CD4-positive, alpha-beta T cell (primary cell): ENCODE results near the gene ZDHHC18. TPM values are rescaled to one million over a fixed set of nuclear protein-coding genes. Genes with fewer than 3 reads are reported as not detected.
"Not testable (repeated sequence)": the region's sequence is repeated elsewhere in the genome, so short reads cannot be mapped to it uniquely, and the experiment has no call there.

Source experiments
- ATAC-seq: fragments of 200-7000 bp; cut with Tn5 transposase; one replicate; pipeline ENCODE4 v1.10.0; 2022; ENCODE audit warnings: mild to moderate bottlenecking; ENCODE audit not compliant: poor library complexity
- CTCF ChIA-PET: fragments of 350-600 bp; sonication (Branson Sonifier 250); formaldehyde crosslinking; loops from one replicate; lab custom pipeline; 2021; ENCODE audit warnings: antibody characterized with exemption, inconsistent platforms; lab: Charles Lee
- POLR2A ChIA-PET: fragments of 350-600 bp; sonication (Branson Sonifier 250); formaldehyde crosslinking; loops from one replicate; lab custom pipeline; 2021; ENCODE audit warnings: antibody characterized with exemption, inconsistent platforms; lab: Charles Lee
- DNase-seq, 14 experiments: peaks; one replicate each; pipeline ENCODE4 v3.0.0-alpha.2; 2013 to 2020; ENCODE audit warnings: mixed read lengths in 2 of 14
- H3K27ac ChIP-seq, 2 donors: one replicate each; pipeline versions ENCODE4 v1.5.1 to v1.7.0; 2013; ENCODE audit warnings: low read length in 2 of 2, low read depth in 1 of 2, mild to moderate bottlenecking in 1 of 2
- H3K27me3 ChIP-seq, 2 experiments: 1 replicate in 1 of 2; 2 replicates in 1 of 2; pipeline versions ENCODE4 v1.6.1 to v1.7.0; 2013; ENCODE audit warnings: low read length in 2 of 2, control low read depth in 1 of 2, mild to moderate bottlenecking in 1 of 2, moderate library complexity in 1 of 2; ENCODE audit not compliant: insufficient read depth in 2 of 2, control insufficient read depth in 1 of 2
- H3K36me3 ChIP-seq: one replicate; pipeline ENCODE4 v1.6.1; 2013; ENCODE audit warnings: low read length, control low read depth; ENCODE audit not compliant: insufficient read depth
- H3K4me1 ChIP-seq: one replicate; pipeline ENCODE4 v1.6.1; 2013; ENCODE audit warnings: low read length, control low read depth; ENCODE audit not compliant: insufficient read depth
- H3K4me3 ChIP-seq: one replicate; pipeline ENCODE4 v1.5.1; 2013; ENCODE audit warnings: mild to moderate bottlenecking, low read length, moderate library complexity
- H3K9me3 ChIP-seq, 2 experiments: 1 replicate in 1 of 2; 2 replicates in 1 of 2; pipeline versions ENCODE4 v1.6.1 to v1.7.0; 2013; ENCODE audit warnings: low read length in 2 of 2, mild to moderate bottlenecking in 2 of 2, control low read depth in 1 of 2, moderate library complexity in 1 of 2; ENCODE audit not compliant: control insufficient read depth in 1 of 2, insufficient read depth in 1 of 2
- H3K27ac Mint-ChIP-seq: one replicate; pipeline ENCODE4 v1.8.0; 2020; ENCODE audit warnings: mixed read lengths
- H3K27me3 Mint-ChIP-seq: one replicate; pipeline ENCODE4 v1.8.0; 2021; ENCODE audit warnings: mixed read lengths
- H3K36me3 Mint-ChIP-seq: one replicate; pipeline ENCODE4 v1.8.0; 2021; ENCODE audit warnings: low read depth, mixed read lengths
- H3K4me1 Mint-ChIP-seq: one replicate; pipeline ENCODE4 v1.8.0; 2021; ENCODE audit warnings: low read depth, mixed read lengths
- H3K4me3 Mint-ChIP-seq: one replicate; pipeline ENCODE4 v1.8.0; 2020; ENCODE audit warnings: mild to moderate bottlenecking, mixed read lengths
- H3K9me3 Mint-ChIP-seq: one replicate; pipeline ENCODE4 v1.8.0; 2020; ENCODE audit warnings: mixed read lengths
- intact Hi-C, 2 experiments: fragments of 100-400 bp; cut with DNase I in 1 of 2; cut with micrococcal nuclease in 1 of 2; formaldehyde crosslinking; loops; one replicate each; pipeline versions ENCODE4 v1.15.1 to v1.9.0; 2023 to 2025; cut with DNase I, micrococcal nuclease
- total RNA-seq, 174 experiments: library from RNA in 2 of 174; stranded (reverse) in 2 of 174; gene quantifications; one replicate each; pipeline ENCODE4 v1.2.3 and lab custom pipeline; 2021 to 2026
- TF ChIP-seq, protein P1 (sequence below): fragments of 200-600 bp; IDR thresholded peaks from one replicate; pipeline ENCODE4 v1.8.0; 2022; ENCODE audit warnings: antibody characterized with exemption, mild to moderate bottlenecking

The ZDHHC18 gene
- total RNA-seq, 2 experiments from 2014 or later: 46.2 to 48.0 TPM

DNA sequence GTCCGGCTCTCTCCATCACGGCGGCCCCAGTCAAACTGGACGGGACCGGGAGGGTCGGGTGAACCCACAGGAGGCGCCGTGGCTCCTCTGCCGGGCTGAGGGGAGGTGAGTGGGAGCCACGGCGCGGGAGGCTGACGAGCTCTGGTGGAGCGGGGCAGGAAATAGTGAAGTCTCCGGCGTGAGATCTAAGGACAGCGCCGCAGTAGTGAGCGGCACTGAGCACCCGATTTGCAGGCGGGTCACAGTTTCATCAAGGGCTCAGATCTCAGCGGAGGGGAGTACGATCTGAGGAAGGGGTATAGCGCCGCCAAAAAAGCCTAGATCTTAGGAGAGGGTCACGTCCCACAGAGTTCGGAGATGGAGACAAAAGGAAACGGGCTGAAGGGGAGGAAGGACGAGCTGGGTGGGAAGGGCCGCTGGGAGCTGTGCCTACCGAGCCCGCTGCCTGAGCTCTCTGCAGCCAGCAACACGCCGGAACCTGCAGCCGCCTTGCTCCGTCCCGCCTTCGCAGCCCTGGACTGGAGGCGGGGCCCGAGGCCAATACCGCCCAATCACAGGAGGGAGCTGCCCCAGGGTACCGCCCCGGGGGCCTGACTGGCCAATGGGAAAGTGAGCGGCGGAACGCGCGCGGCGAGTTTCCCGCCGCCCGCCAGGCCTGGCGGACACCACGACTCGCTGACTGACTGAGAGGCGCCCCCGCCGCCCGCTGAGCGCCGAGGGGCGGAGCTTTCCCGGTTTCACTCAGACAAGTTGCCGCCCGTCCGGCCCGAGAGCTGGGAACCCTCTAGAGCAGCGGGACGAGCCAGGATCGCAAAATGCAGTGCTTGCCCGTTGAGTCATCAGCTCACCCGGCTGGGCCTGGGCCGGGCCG, 38.4 kb downstream of the ZDHHC18 start:
- Histone ChIP-seq H3K4me3 (peak overlapping the region; percentile 99), H3K36me3 (no peaks in the 10 kb centered on the region), H3K27ac (peak overlapping the region; percentile 71 to 76), H3K27me3 (no peaks in the 10 kb centered on the region), H3K9me3 (no peaks in the 10 kb centered on the region), H3K4me1 (peaks cover 43% of the 10 kb centered on the region)
- Mint-ChIP-seq H3K4me3 (peak overlapping the region; percentile 94), H3K4me1 (peaks cover 34% of the 10 kb centered on the region), H3K27me3 (no peaks in the 10 kb centered on the region), H3K36me3 (no peaks in the 10 kb centered on the region), H3K9me3 (no peaks in the 10 kb centered on the region), H3K27ac (peak overlapping the region; percentile 66)
- intact Hi-C loops: loop anchor here (2.0 to 5.0 kb wide), 2 partner anchors 33 to 56 kb away; partner anchors contain the start of gene NUDC (in 1 of the 2)
- peak; percentile 94 for ATAC-seq
- TF ChIP-seq, protein P1, sequence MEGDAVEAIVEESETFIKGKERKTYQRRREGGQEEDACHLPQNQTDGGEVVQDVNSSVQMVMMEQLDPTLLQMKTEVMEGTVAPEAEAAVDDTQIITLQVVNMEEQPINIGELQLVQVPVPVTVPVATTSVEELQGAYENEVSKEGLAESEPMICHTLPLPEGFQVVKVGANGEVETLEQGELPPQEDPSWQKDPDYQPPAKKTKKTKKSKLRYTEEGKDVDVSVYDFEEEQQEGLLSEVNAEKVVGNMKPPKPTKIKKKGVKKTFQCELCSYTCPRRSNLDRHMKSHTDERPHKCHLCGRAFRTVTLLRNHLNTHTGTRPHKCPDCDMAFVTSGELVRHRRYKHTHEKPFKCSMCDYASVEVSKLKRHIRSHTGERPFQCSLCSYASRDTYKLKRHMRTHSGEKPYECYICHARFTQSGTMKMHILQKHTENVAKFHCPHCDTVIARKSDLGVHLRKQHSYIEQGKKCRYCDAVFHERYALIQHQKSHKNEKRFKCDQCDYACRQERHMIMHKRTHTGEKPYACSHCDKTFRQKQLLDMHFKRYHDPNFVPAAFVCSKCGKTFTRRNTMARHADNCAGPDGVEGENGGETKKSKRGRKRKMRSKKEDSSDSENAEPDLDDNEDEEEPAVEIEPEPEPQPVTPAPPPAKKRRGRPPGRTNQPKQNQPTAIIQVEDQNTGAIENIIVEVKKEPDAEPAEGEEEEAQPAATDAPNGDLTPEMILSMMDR: no peak
- CTCF ChIA-PET: interaction anchor here (1.0 to 2.4 kb wide), 11 partner anchors 11 to 365 kb away, joined by 3 to 8 read pairs (median 3); no protein-coding TSS in a partner anchor
- POLR2A ChIA-PET: interaction anchor here (0.6 to 3.8 kb wide), 32 partner anchors 8 to 631 kb away, joined by 3 to 36 read pairs (median 4); partner anchors contain the start of genes CEP85, DHDDS, GPATCH3 and GPN2
- DNase-seq: peak; percentile 85 to 97 (median 92)

DNA sequence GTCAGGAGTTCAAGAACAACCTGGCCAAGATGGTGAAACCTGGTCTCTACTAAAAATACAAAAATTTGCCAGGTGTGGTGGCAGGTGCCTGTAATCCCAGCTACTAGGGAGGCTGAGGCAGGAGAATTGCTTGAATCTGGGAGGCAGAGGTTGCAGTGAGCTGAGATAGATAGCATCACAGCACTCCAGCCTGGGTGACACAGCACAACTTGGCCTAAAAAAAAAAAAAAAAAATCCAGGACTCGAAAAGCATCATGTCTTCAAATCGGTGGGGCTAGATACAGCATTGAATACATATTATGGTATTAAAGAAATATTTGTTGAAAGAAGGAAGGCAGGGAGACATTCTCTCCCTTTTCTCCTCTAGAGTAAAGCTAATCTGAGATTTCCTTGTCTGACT, 46.6 kb downstream of the ZDHHC18 start:
- intact Hi-C loops, H3K27ac Mint-ChIP-seq, H3K4me3 Mint-ChIP-seq, H3K27me3 Mint-ChIP-seq, H3K4me3 ChIP-seq, H3K9me3 ChIP-seq, CTCF ChIA-PET, H3K4me1 Mint-ChIP-seq, H3K9me3 Mint-ChIP-seq, H3K36me3 Mint-ChIP-seq, H3K4me1 ChIP-seq, DNase-seq, ATAC-seq, H3K27me3 ChIP-seq, H3K27ac ChIP-seq: not testable (repeated sequence)
- POLR2A ChIA-PET: interaction anchor here (0.6 to 1.0 kb wide), 2 partner anchors 8 to 264 kb away, joined by 3 read pairs; no protein-coding TSS in a partner anchor
- peaks cover 21% of the 10 kb centered on the region for H3K36me3 ChIP-seq

DNA sequence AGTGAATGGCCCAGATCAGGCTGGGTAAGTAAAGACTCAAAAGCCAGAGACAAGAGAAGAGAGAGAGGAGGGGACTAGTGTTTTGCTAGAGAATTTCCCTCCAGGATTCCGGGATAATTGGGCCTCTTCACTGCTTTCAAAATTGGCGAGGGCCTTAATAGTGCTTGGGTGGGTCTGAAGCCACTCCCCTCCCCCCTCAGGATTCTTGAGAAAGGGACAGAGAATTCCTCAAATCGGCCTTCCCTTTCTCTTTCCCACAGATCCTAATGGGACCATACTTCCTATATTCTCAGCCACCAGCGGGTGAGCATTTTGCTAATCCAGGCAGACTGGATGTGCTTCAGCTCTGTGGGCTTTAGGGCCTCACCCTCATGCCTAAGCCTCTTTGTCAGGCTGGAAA, 48.4 kb downstream of the ZDHHC18 start:
- intact Hi-C loops: loop anchor here in 1 of 2 experiments (5.0 kb wide), 1 partner anchor 33 kb away; no protein-coding TSS in a partner anchor
- TF ChIP-seq, protein P1: no peak
- peaks cover 23% of the 10 kb centered on the region for H3K36me3 Mint-ChIP-seq
- ATAC-seq (no peak), DNase-seq (no peak)
- ChIA-PET POLR2A (no interaction called here), CTCF (no interaction called here)
- H3K27ac Mint-ChIP-seq: no peak overlapping the region
- H3K4me3 Mint-ChIP-seq: no peak overlapping the region
- Histone ChIP-seq H3K27ac (no peak overlapping the region), H3K4me3 (no peak overlapping the region), H3K4me1 (no peaks in the 10 kb centered on the region), H3K36me3 (peaks cover 37% of the 10 kb centered on the region), H3K9me3 (no peaks in the 10 kb centered on the region), H3K27me3 (no peaks in the 10 kb centered on the region)
- no peaks in the 10 kb centered on the region for H3K9me3 Mint-ChIP-seq
- H3K4me1 Mint-ChIP-seq: no peaks in the 10 kb centered on the region
- no peaks in the 10 kb centered on the region for H3K27me3 Mint-ChIP-seq
